NCI-H146 treated with DMSO at 0.1 percent for 48 hours (cell line): ENCODE results near the gene SGCD.

Experiments used
- DNase-seq: peaks from one replicate; lab custom pipeline; 2025; ENCODE audit not compliant: unreplicated experiment; lab: John Stamatoyannopoulos, UW

Gene SGCD

GRCh38 chr5:156400231-156400986, 73.4 kb downstream of the SGCD start:
- no peak for DNase-seq

GRCh38 chr5:156401804-156402203, 74.8 kb downstream of the SGCD start:
- no peak for DNase-seq

GRCh38 chr5:156402387-156402921, 75.5 kb downstream of the SGCD start:
- no peak for DNase-seq

- DNase-seq = no peak
Measured at GRCh38 chr5:156405988-156406387, 79.0 kb downstream of the SGCD start.

- no peak for DNase-seq
Measured at GRCh38 chr5:156407251-156407650, 80.3 kb downstream of the SGCD start.

GRCh38 chr5:156409834-156410233, 82.9 kb downstream of the SGCD start:
- DNase-seq = no peak

- no peak for DNase-seq
Measured at GRCh38 chr5:156411185-156411613, 84.2 kb downstream of the SGCD start.

- no peak for DNase-seq
Measured at GRCh38 chr5:156411957-156412356, 85.0 kb downstream of the SGCD start.

GRCh38 chr5:156414391-156414790, 87.4 kb downstream of the SGCD start:
- DNase-seq = no peak

GRCh38 chr5:156419661-156420060, 92.7 kb downstream of the SGCD start:
- DNase-seq = no peak

- no peak for DNase-seq
Measured at GRCh38 chr5:156420665-156421064, 93.7 kb downstream of the SGCD start.

GRCh38 chr5:156421798-156422197, 94.8 kb downstream of the SGCD start:
- no peak for DNase-seq

- no peak for DNase-seq
Measured at GRCh38 chr5:156423597-156423996, 96.6 kb downstream of the SGCD start.

- DNase-seq = no peak
Measured at GRCh38 chr5:156427315-156427714, 100.4 kb downstream of the SGCD start.

GRCh38 chr5:156431956-156432829, 105.2 kb downstream of the SGCD start:
- DNase-seq = no peak

- DNase-seq = no peak
Measured at GRCh38 chr5:156432830-156433105, 105.8 kb downstream of the SGCD start.

GRCh38 chr5:156434471-156434870, 107.5 kb downstream of the SGCD start:
- no peak for DNase-seq

GRCh38 chr5:156435101-156435500, 108.1 kb downstream of the SGCD start:
- no peak for DNase-seq

- no peak for DNase-seq
Measured at GRCh38 chr5:156438076-156438475, 111.1 kb downstream of the SGCD start.

GRCh38 chr5:156444753-156445291, 117.9 kb downstream of the SGCD start:
- no peak for DNase-seq

- no peak for DNase-seq
Measured at GRCh38 chr5:156446526-156446925, 119.6 kb downstream of the SGCD start.

- DNase-seq = no peak
Measured at GRCh38 chr5:156450778-156451177, 123.8 kb downstream of the SGCD start.
